ENCODE data around the gene CFAP46.

GRCh38 chr10:132805599-132805998 lies 136.8 kb downstream of the CFAP46 start:
- TF ChIP-seq THRAP3 (IDR thresholded peaks at IDR 0.05; ENCODE audit: borderline replicate concordance) (no peak), ZNF217 (CRISPR knock-in tag; IDR thresholded peaks at IDR 0.05) (no peak), CBX3 (IDR thresholded peaks at IDR 0.05; ENCODE audit: borderline replicate concordance in 1 of 2, low read length in 2 of 2) (no peak), SMC3 (conservative IDR thresholded peaks at IDR 0.05; ENCODE audit: insufficient read depth, low read depth, low read length) (no peak)
- TF ChIP-seq, protein P1, sequence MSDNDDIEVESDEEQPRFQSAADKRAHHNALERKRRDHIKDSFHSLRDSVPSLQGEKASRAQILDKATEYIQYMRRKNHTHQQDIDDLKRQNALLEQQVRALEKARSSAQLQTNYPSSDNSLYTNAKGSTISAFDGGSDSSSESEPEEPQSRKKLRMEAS (CRISPR knock-in tag; IDR thresholded peaks at IDR 0.05): no peak
